HFF-Myc (cell line): ENCODE results near the gene DNPEP.
A peak's percentile ranks its signal among the peaks of the same experiment; 100 is the strongest.

Source experiments
- DNase-seq: peaks from one replicate; pipeline ENCODE4 v3.0.0-alpha.2; 2011; ENCODE audit warnings: low read depth; ENCODE audit errors: extremely low read depth
- H3K4me3 ChIP-seq: replicated peaks from 2 replicates; pipeline ENCODE4 v1.5.1; 2011; ENCODE audit warnings: low read depth, mild to moderate bottlenecking, control low read depth, low read length
- TF ChIP-seq, protein P1 (sequence below): IDR thresholded peaks from 2 replicates; pipeline ENCODE4 v1.5.1; 2012; ENCODE audit warnings: mild to moderate bottlenecking, low read depth, low read length, control low read depth; ENCODE audit errors: missing control alignments

The DNPEP gene

GRCh38 chr2:219405958-219406860 lies 18.5 kb upstream of the DNPEP start:
- TF ChIP-seq, protein P1, sequence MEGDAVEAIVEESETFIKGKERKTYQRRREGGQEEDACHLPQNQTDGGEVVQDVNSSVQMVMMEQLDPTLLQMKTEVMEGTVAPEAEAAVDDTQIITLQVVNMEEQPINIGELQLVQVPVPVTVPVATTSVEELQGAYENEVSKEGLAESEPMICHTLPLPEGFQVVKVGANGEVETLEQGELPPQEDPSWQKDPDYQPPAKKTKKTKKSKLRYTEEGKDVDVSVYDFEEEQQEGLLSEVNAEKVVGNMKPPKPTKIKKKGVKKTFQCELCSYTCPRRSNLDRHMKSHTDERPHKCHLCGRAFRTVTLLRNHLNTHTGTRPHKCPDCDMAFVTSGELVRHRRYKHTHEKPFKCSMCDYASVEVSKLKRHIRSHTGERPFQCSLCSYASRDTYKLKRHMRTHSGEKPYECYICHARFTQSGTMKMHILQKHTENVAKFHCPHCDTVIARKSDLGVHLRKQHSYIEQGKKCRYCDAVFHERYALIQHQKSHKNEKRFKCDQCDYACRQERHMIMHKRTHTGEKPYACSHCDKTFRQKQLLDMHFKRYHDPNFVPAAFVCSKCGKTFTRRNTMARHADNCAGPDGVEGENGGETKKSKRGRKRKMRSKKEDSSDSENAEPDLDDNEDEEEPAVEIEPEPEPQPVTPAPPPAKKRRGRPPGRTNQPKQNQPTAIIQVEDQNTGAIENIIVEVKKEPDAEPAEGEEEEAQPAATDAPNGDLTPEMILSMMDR = no peak
- no peak for DNase-seq
- no peak overlapping the region for H3K4me3 ChIP-seq

DNA sequence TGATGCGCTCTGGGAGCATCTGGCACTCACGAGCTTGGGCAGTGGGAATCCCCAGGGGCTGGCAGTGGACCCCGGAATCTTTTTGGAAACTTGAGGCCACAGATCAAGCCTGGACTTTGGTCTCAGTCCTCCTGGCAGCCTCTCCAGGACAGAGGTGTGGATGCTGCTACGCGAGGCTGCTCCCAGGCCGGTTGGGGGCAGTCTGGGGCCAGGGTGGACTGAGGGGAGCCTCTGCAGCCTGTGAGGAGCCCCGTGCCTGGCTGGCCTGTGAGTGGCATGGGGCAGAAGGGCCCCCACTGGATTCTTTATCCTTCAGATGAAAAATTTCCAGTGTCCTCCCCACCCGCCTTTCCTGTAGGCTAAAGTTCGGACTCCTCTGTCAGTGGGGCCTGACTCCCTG lies 17.7 kb upstream of the DNPEP start:
- DNase-seq = no peak
- no peak overlapping the region for H3K4me3 ChIP-seq
- TF ChIP-seq, protein P1 = no peak

GRCh38 chr2:219404954-219405353 lies 17.2 kb upstream of the DNPEP start:
- TF ChIP-seq, protein P1 = no peak
- no peak for DNase-seq
- no peak overlapping the region for H3K4me3 ChIP-seq

- TF ChIP-seq, protein P1 = no peak
- DNase-seq = no peak
- H3K4me3 ChIP-seq = no peak overlapping the region
Observed at GRCh38 chr2:219404291-219404910, 16.7 kb upstream of the DNPEP start.

DNA sequence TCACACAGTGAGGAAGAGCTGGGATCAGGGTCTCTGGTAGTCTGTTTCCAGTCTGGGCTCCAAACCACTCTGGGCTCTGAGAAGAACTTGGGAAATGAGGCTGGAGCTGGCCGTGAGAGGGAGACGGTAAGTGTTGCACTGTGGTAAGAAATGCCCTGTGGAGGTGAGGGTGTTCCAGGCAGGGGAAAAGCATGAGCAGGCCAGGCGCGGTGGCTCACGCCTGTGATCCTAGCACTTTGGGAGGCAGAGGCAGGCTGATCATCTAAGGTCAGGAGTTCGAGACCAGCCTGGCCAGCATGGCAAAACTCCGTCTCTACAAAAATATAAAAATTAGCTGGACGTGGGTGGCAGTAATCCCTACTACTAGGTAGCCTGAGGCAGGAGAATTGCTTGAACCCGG lies 16.1 kb upstream of the DNPEP start:
- DNase-seq = no peak
- TF ChIP-seq, protein P1 = no peak
- no peak overlapping the region for H3K4me3 ChIP-seq

DNA sequence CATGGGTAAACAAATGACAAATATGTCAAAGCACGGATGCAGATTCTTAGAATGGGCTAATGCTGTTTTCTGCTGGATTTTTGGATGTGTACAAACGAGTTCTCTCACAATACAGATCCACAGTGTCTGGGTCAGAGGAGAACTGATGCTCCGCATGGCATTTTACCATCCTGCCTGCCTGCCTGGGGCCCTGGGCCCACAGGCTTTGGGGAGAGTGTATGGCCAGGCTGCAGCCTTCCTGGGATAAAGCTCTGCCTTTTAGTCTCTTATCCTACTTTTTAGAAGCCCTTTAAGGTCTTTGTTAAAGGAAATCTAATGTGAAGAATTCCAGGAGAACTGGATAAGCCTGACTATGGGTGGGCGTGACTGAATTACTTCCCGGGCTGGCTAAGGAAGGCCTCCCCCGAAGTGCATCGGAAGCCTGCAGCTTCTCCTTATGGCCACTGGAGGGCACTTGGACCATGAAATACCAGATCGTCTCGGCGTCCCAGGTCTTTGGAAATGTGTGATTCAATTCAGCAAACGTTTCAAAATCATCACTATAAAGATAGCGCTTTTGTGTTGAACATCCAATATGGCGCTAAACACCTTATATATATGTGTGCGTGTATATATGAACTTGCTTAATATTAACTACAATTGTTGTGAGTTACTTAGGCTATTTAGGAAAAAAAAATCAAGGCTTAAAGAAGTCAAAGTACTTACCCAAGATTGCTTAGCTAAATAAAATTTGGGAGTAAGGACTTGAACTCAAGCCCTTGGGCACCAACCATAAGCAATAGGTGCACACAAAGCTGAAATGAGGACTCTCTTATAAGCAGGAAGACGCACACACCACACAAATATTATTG lies 15.2 kb upstream of the DNPEP start:
- TF ChIP-seq, protein P1 = peak; percentile 91
- peak; percentile 65 for DNase-seq
- no peak overlapping the region for H3K4me3 ChIP-seq
